ENCODE measurements around the gene LRRFIP1.
"Not testable (repeated sequence)": the region's sequence is repeated elsewhere in the genome, so short reads cannot be mapped to it uniquely, and the experiment has no call there.

Gene LRRFIP1, protein sequence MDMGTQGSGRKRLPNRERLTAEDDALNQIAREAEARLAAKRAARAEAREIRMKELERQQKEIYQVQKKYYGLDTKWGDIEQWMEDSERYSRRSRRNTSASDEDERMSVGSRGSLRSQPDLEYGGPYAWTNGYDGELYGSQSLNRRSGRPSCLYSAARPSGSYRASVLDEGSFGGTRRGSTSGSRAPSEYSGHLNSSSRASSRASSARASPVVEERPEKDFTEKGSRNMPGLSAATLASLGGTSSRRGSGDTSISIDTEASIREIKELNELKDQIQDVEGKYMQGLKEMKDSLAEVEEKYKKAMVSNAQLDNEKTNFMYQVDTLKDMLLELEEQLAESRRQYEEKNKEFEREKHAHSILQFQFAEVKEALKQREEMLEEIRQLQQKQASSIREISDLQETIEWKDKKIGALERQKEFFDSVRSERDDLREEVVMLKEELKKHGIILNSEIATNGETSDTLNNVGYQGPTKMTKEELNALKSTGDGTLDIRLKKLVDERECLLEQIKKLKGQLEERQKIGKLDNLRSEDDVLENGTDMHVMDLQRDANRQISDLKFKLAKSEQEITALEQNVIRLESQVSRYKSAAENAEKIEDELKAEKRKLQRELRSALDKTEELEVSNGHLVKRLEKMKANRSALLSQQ

DNA sequence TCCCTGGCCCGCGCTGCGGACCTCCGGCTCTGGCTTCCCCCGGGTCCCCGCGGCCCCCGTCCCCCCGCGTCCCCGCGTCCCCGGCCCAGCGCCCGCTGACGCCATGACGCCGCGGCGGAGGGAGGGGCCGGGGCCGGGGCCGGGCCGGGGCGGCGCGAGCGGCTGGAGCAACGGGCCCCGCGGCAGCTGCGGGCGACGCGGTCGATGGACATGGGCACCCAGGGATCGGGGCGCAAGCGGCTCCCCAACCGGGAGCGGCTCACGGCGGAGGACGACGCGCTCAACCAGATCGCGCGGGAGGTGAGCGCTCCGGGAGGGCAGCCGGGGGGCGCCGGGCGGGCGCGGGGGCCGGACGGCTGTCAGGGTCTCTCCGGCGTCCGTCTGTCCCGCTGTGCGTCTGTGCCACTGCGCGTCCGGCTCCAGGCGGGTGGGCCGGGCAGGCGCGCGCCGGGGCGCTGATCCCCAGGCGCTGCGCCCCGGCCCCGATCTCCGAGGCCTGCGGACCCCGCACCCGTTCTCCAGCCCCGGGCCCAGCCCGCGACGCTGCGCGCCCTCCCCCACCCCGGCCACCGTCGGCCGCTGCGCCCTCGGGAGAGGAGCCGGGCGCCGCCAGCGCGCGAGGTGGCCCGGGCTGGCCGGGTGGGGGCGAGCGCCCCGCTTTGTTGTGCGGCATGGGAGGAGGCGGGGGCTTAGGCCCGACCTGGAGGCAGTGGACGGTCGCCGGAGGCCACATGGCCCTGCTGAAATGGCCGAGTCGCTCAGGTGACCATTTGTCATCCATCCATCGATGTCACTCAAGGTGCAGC lies at the start of gene LRRFIP1:
LRRFIP1 (plus strand) TSS at position 147 of the 806 bp plus-strand sequence; CDS start at position 205, 58 bp downstream.
- DNase-seq (ENCODE audit: low spot score): peak; percentile 84

DNA sequence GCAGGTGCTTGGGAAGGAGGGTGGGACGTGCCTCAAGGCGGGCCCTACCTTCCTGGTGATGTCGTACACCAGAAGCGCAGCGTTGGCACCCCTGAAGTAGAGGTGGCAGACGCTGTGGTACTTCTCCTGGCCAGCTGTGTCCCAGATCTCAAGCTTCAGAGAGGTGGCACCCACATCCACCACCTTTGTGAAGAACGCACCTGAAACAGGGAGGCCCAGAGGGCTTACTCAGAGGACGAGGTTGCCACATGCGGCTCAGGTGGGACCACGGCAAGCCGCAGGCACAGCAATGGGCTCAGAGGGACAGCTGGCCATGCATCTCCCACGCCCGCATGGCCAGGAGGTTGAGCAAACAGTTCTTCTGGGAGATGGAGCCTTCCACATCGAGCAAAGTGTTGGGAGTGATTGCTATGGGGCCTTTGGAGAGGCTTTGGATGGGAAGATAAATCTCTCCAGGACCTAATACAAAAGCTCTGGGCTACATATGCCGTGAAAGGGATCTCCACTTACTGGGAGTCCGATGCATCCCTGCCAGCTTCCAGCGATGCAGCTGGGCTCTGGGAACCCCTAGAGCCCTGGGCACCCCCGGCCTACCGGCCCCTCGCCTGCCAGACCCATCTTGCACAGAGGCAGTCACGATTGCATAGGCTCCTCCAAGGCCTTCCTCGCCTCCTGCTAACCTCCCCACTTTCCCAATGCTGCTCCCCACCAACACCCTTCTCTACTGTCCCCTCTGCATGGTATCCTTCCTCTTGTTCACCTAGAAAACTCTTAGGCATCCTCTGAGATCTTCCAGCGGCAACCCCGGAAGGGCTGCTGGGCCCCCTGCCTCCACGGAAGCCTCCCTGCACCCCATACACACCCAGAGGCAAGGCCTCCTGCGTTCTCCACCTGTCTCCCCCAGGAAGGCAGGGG lies 49.2 kb upstream of the LRRFIP1 start:
- no peak for DNase-seq (ENCODE audit: low spot score)

DNA sequence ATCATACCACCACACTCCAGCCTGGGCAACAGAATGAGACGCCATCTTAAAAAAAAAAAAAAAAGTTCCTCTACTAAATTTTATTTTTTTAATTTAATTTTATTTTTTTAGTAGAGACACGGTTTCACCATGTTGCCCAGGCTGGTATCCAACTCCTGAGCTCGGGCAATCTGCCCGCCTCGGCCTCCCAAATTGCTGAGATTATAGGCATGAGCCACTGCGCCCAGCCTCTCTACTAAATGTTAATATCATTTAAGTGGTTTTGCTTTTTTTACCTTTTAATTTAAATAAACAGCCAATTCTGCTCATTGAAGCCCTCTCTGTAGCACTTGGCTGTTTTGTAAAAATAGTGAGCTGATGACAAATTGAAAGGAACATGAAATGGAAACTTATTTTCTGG lies 46.1 kb upstream of the LRRFIP1 start:
- DNase-seq (ENCODE audit: low spot score): no peak

DNA sequence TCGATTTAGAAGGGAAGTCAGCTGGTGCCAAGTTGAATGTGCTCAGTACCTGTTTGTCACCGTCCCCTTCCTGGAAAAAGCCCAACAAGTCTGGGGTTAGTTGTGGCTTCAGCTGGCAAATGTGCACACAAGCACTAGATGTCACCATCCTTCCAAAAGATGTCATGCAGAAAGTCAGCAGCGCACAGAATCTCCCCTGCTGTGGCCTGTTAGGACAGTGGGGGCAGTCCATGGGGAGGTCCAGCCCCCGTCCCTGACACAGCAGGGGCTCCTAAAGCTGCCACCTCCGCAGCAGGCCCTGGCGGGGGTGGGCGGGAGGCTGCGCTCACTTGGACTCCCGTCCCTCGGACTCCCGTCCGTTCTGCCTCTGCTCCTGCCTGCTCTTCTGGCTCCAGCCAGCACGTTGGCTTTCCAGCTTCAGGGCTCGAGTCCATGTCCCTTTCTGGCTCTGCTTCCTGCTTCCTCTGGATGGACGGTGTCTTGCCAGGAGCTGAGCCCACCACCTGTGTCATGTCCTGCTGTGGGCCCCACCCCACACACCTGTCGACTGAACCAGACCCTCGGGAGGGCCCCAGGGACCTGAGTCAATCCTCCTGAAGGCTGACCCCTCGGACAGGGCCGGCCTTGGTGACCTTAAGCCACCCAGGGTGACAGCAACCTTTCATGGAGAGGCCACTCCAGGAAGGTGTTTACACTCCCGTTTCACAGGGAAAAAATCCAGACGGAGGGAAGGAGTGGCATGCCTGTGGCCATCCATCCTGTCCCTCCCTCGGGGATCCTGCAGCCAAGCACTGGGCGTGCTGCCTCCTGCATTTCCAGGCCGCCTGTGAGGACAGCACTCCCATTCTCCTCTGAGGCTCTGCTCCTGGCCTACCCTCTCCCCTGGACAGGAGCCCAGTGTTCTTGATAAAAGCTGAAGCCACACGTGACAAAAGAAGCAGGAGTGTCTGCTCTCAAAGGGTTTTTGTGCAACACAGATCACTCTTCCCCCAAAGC lies 45.3 kb upstream of the LRRFIP1 start:
- DNase-seq (ENCODE audit: low spot score): peak; percentile 82

DNA sequence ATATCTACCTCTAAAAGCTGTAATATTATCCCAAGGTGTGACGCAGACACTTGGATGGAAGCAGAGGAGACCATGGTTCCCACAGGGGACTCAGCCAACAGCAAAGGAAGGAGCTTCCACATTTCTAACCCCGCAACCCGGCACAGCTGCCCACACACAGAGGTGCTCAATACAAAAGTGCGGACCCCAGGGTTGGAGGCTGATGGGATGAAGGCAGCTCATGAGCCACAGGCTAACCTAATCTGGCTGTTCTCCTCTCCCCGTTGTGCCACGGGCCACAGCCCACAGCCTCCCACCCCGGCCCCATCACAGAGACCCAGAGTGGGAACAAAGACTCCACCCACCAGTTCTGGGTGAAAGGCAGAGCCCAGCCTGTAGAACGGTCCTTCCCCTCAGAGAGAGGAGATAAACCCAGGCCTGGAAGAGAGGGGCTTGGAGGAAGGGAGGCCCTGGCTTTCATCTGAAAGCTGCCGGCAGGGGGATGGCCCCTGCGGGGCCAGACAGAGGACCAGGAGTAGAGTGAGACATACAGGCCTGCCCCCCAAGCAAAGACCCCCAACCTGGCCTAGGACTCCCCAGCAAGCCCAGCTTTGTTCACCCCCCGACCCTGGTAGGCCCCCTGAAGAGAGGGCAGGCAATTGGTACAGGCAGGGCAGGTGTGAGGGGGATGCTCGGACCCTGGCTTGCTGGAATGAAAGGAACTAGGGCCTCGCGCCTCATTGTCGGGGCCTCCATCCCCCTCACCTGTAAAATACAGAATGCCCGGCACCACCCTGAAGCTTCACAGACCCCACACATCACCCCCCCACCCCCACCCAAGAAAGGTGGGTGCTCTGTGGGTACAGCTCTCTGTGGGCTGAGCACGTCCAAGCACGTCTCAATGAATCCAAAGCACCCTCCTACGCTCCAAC lies 43.7 kb upstream of the LRRFIP1 start:
- DNase-seq (ENCODE audit: low spot score): no peak

DNA sequence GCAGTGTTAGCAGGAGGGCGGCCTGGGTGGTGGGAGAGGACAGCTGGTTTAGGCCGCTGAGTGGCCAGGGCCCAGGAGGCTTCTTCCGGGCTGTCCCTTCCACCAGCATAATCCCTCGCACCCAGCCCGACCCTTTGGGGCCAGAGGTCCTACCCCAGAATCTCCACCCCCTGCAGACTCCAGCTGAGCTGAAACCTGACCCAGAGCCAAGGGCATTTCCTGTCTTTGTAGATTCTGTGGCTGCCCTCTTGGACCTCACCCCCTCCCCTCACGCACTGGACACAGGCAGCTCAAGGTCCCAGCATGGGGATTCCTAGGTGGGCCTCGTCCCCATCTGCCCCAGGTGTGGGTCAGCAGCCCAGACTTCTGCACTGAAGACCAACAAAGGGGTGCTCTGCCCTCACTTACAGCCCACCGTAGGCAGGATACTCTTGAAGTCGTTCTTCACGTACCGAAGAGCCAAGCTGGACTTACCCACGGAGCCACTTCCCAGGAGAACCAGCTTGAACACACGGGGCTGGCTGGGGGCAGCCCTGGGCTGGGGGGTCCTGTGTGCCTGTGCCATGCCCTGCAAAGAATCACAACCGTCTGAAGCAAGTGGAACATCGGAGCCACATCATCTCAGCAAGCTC lies 41.7 kb upstream of the LRRFIP1 start:
- no peak for DNase-seq (ENCODE audit: low spot score)

DNA sequence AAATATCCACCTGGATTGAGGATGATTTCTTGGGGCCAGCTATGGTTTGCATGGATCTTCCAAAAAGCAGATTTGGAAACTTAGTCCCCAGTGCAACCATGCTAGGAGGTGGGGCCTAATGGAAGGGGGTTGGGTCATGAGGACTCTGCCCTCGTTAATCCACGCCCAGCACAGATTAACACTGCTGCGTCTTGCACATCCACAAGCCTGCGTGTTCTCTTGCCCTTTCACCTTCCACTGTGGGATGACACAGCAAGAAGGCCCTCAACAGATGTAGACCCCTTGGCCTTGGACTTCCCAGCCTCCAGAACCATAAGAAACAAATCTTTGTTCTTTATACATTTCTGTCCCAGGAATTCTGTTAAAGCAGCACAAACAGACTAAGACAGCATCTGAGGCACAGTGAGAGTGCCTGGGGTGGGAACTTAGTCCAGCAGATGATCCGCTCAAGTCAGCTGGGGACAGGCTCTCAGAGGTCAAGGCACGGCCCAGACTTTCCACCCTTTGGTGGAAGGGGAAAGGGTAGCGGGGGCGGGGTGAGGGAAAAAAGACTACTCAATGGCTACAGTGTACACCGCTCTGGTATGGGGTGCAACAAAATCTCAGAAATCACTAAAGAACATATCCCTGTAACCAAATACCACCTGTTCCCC lies 39.2 kb upstream of the LRRFIP1 start:
- DNase-seq (ENCODE audit: low spot score): no peak

DNA sequence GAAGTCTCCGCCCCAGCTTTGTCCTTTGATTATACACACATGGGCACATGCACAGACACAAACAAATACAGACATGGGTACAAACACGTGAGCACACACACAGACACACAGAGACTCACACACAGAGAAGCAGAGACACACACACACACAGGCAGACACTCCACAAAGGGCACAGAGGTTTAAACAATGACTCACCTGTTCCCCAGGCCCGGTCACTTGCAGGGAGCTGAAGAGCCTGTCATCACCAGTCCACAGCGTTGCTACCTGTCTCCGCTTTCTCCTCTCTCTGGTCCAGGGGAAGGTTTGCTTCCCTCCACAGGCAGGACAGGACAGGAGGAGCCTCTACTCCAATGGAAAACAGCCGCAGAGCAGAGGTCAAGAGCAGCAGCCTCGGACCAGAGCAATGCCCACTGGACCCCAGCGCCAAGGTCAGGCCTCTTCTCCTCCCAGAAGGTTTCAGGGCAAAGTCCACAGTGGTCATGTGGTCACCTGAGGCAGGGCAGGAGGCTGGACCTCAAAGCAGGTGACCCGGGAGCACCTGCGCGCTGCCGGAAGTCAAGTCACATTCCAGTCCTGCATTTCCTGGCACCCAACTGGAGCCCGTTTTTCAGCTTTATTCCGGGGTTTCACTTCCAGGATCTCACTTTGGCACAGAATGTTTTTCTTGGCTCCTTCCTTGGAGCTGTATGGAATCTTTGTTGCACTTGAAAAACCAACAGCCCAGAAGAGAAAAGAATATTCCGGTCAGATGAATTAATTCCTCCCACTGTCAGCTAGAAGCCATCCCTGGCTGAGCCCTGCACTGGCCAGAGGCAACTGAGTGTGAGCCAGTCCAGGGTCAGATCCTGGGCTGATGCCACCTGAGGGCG lies 36.9 kb upstream of the LRRFIP1 start, which contains the start of gene RAB17:
RAB17 (minus strand) TSS at position 463 of the 869 bp plus-strand sequence. CDS start 4,580 bp downstream, outside the sequence.
- DNase-seq (ENCODE audit: low spot score): no peak

DNA sequence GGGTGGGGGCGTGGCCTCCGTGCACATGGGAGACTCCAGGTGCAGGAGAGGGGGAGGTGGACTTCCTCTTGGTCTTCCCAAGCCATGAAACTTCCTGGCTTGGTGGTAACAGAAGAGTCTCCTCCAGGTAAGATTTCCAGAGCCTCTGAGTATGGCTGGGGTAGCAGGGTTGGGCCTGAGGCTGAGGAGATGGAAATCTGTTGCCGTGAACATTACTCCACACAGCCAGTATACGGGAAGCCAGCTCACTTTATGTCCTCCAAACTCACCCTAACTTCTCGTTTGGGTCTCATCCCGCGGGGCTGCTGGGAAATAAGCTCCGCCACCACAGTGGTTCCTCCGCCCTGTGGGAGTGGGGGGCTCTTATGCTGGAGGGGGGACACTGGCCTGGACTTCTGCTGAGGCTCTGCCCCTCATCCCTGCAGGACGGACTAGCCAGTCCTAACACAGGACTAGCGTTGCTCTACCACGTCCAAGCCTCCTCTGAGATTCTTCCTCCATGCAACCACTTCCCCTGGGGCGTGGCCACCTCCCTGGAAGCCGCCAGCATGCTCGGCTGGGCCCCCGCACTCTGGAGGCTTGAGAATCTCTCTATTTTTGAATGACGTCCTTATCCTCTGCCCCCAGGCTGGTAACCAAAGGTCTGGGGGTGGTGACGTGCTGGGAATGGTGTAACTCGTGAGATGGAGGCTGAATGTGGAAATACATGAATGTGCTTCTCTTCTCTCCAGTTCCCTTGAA lies 36.1 kb upstream of the LRRFIP1 start:
- DNase-seq (ENCODE audit: low spot score): no peak

DNA sequence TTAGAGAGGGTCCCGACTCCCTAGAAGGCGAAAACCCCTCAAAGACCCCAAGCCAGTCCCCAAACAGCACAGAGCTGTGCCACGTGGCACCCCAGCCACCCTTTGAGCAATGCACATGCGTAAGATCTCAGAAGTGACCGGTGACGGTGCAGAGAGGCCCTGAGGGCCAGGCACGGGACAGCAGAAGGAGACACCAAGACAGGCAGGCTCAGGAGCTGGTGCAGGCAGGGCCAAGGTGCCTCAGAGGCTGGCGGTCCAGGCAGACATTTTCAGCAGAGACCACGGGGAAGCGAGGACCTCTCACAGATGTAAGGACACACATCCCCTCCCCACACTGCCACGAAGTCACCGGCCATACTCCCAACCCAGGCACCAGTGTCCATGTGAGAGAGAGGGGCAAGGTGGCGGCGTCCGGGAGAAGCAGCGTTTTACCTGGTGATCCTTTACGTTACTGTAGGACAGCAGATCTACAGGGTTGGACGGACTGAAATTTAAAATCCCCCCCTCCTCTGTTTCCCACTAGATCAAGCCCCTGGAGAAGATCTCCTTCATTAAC lies 34.9 kb upstream of the LRRFIP1 start:
- no peak for DNase-seq (ENCODE audit: low spot score)

DNA sequence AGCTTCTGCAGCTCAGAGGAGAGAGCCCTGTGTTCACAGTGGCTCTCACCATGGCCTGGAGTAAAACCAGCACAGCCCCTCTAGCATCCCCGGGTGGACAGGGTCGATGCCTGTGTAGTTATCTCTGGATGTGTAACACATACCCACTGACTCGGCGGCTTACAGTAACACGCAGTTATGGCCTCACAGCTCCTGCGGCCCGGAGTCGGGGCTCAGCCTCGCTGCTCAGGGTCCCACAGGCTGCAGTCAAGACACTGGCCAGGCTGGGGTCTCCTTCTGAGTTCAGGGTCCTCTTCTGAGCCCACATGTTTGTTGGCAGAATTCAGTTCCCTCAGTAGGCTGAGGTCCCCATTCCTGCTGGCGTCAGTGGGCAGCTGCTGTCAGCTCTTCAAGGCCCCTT lies 34.4 kb upstream of the LRRFIP1 start:
- no peak for DNase-seq (ENCODE audit: low spot score)

DNA sequence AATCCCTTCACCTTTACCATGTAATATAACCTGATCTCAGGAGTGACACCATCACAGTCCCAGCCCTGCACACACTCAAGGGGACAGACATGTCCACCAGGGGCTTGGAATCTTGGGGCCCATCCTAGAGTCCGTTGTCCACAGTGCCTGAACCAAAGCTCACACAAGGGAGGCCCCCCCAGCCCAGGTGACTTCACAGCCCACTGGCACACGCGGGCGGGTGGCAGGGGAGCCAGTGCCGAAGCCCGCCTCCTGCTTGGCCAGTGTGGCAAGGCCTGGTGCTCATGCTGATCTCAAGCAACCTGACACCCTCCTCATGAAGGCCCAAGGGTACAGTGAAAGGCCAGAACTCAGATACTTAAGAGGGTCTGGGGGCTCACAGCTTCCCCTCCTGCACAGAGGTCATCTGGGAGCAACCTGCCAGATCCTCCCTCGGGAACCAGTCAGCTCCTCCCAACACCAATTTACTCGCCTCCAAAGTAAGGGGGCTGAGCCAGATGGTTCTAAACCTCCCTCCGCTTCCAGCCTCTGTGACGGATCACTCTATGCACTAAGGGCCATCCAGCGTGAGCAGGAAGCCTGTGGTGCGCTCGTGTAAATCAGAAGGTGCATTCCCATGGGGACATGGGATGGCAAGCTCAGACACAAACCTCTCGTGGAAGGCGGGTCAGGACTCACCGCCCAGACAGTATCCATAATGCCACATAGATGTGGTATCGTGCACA lies 33.6 kb upstream of the LRRFIP1 start:
- no peak for DNase-seq (ENCODE audit: low spot score)

DNA sequence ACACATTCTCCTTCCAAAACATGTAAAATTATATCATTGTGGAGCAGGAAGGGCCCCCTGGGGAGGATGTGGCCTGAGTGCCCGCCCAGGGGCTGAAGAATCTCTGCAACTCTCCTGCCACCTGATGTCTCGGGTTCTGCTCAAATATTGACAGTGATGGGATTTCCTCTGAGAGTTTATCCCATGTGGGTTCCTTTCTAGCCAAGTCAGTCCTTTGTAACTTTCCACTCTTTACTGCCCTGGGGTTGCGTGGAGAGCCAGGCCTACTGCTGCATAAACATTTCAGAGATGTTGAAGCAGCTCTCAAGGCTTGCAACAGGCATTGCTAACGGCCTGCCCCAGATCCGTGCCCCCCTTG lies 32.9 kb upstream of the LRRFIP1 start:
- DNase-seq (ENCODE audit: low spot score): no peak

DNA sequence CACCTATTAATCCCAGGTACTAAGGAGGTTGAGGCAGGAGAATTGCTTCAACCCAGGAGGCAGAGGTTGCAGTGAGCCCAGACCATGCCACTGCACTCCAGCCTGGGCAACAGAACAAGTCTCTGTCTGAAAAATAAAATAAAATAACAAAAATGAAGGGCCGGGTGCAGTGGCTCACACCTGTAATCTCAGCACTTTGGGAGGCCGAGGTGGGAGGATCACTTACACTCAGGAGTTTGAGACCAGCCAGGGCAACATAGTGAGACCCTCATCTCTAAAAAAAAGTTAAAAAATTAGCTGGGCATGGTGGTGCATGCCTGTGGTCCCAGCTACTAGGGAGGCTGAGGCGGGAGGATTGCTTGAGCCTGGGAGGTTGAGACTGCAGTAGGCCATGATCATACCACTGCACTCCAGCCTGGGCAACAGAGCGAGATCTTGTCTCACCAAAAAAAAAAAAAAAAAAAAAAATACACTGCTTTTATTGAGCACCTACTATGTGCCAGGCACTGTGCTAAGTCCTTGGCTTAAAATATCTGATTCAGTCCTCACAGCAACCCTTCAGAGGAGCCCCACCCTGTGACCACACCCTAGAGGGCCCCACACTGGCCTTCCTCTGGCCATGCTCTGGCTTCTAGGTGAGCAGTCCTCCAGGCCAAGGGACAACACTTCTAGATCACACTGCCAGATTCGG lies 31.4 kb upstream of the LRRFIP1 start:
- DNase-seq (ENCODE audit: low spot score): not testable (repeated sequence)
